ENCODE data around the gene SMARCA2. TPM values are rescaled to one million over a fixed set of nuclear protein-coding genes. Genes with fewer than 3 reads are reported as not detected.

Gene SMARCA2
- total RNA-seq, 1 donor from 2014 or later = 88.7 TPM

- Histone ChIP-seq H3K9ac (ENCODE audit: low read depth in 1 of 3, low read length in 3 of 3) (no peak overlapping the region), H3K4me1 (ENCODE audit: control insufficient read depth in 3 of 3, insufficient read depth in 3 of 3, low read length in 3 of 3) (peaks cover 47 to 72% (median 56%) of the 10 kb centered on the region in 3 donors), H3K4me3 (ENCODE audit: low read length in 3 of 3) (no peak overlapping the region), H3K9me3 (ENCODE audit: control insufficient read depth in 3 of 3, low read length in 3 of 3) (no peaks in the 10 kb centered on the region), H3K27ac (ENCODE audit: low read depth, low read length) (no peak overlapping the region), H3K27me3 (ENCODE audit: control insufficient read depth in 3 of 3, insufficient read depth in 3 of 3, low read length in 3 of 3) (no peaks in the 10 kb centered on the region), H3K36me3 (ENCODE audit: control insufficient read depth in 3 of 3, insufficient read depth in 3 of 3, low read length in 3 of 3) (no peaks in the 10 kb centered on the region)
Measured at GRCh38 chr9:2022560-2022959, 7.4 kb downstream of the SMARCA2 start.

GRCh38 chr9:2023042-2023441 lies 7.9 kb downstream of the SMARCA2 start:
- no peaks in the 10 kb centered on the region for H3K36me3 ChIP-seq (ENCODE audit: control insufficient read depth in 3 of 3, insufficient read depth in 3 of 3, low read length in 3 of 3)
- no peaks in the 10 kb centered on the region for H3K27me3 ChIP-seq (ENCODE audit: control insufficient read depth in 3 of 3, insufficient read depth in 3 of 3, low read length in 3 of 3)
- no peak overlapping the region for H3K27ac ChIP-seq (ENCODE audit: low read depth, low read length)
- H3K9ac ChIP-seq (ENCODE audit: low read depth in 1 of 3, low read length in 3 of 3) = no peak overlapping the region
- no peak overlapping the region for H3K4me3 ChIP-seq (ENCODE audit: low read length in 3 of 3)
- H3K9me3 ChIP-seq (ENCODE audit: control insufficient read depth in 3 of 3, low read length in 3 of 3) = no peaks in the 10 kb centered on the region
- peaks cover 52 to 73% (median 61%) of the 10 kb centered on the region in 3 donors for H3K4me1 ChIP-seq (ENCODE audit: control insufficient read depth in 3 of 3, insufficient read depth in 3 of 3, low read length in 3 of 3)

- no peak overlapping the region for H3K9ac ChIP-seq (ENCODE audit: low read depth in 1 of 3, low read length in 3 of 3)
- H3K9me3 ChIP-seq (ENCODE audit: control insufficient read depth in 3 of 3, low read length in 3 of 3) = no peaks in the 10 kb centered on the region
- no peaks in the 10 kb centered on the region for H3K27me3 ChIP-seq (ENCODE audit: control insufficient read depth in 3 of 3, insufficient read depth in 3 of 3, low read length in 3 of 3)
- no peak overlapping the region for H3K27ac ChIP-seq (ENCODE audit: low read depth, low read length)
- H3K4me1 ChIP-seq (ENCODE audit: control insufficient read depth in 3 of 3, insufficient read depth in 3 of 3, low read length in 3 of 3) = peaks cover 52 to 72% (median 61%) of the 10 kb centered on the region in 3 donors
- no peaks in the 10 kb centered on the region for H3K36me3 ChIP-seq (ENCODE audit: control insufficient read depth in 3 of 3, insufficient read depth in 3 of 3, low read length in 3 of 3)
- H3K4me3 ChIP-seq (ENCODE audit: low read length in 3 of 3) = no peak overlapping the region
Measured at GRCh38 chr9:2023532-2023931, 8.4 kb downstream of the SMARCA2 start.

GRCh38 chr9:2024888-2025782 lies 10.0 kb downstream of the SMARCA2 start:
- no peak overlapping the region for H3K27ac ChIP-seq (ENCODE audit: low read depth, low read length)
- peaks cover 46 to 64% (median 57%) of the 10 kb centered on the region in 3 donors for H3K4me1 ChIP-seq (ENCODE audit: control insufficient read depth in 3 of 3, insufficient read depth in 3 of 3, low read length in 3 of 3)
- H3K9me3 ChIP-seq (ENCODE audit: control insufficient read depth in 3 of 3, low read length in 3 of 3) = no peaks in the 10 kb centered on the region
- no peak overlapping the region for H3K4me3 ChIP-seq (ENCODE audit: low read length in 3 of 3)
- H3K27me3 ChIP-seq (ENCODE audit: control insufficient read depth in 3 of 3, insufficient read depth in 3 of 3, low read length in 3 of 3) = no peaks in the 10 kb centered on the region
- H3K36me3 ChIP-seq (ENCODE audit: control insufficient read depth in 3 of 3, insufficient read depth in 3 of 3, low read length in 3 of 3) = no peaks in the 10 kb centered on the region
- H3K9ac ChIP-seq (ENCODE audit: low read depth in 1 of 3, low read length in 3 of 3) = no peak overlapping the region

GRCh38 chr9:2026220-2026997 lies 11.3 kb downstream of the SMARCA2 start:
- no peak overlapping the region for H3K9ac ChIP-seq (ENCODE audit: low read depth in 1 of 3, low read length in 3 of 3)
- H3K27ac ChIP-seq (ENCODE audit: low read depth, low read length) = no peak overlapping the region
- H3K4me1 ChIP-seq (ENCODE audit: control insufficient read depth in 3 of 3, insufficient read depth in 3 of 3, low read length in 3 of 3) = peaks cover 46 to 58% (median 57%) of the 10 kb centered on the region in 3 donors
- H3K36me3 ChIP-seq (ENCODE audit: control insufficient read depth in 3 of 3, insufficient read depth in 3 of 3, low read length in 3 of 3) = no peaks in the 10 kb centered on the region
- no peaks in the 10 kb centered on the region for H3K9me3 ChIP-seq (ENCODE audit: control insufficient read depth in 3 of 3, low read length in 3 of 3)
- H3K27me3 ChIP-seq (ENCODE audit: control insufficient read depth in 3 of 3, insufficient read depth in 3 of 3, low read length in 3 of 3) = no peaks in the 10 kb centered on the region
- H3K4me3 ChIP-seq (ENCODE audit: low read length in 3 of 3) = no peak overlapping the region

GRCh38 chr9:2027543-2028160 lies 12.5 kb downstream of the SMARCA2 start:
- H3K27ac ChIP-seq (ENCODE audit: low read depth, low read length) = no peak overlapping the region
- H3K4me1 ChIP-seq (ENCODE audit: control insufficient read depth in 3 of 3, insufficient read depth in 3 of 3, low read length in 3 of 3) = peaks cover 40 to 53% (median 52%) of the 10 kb centered on the region in 3 donors
- no peak overlapping the region for H3K9ac ChIP-seq (ENCODE audit: low read depth in 1 of 3, low read length in 3 of 3)
- peaks cover 0 to 2% (median under 1%) of the 10 kb centered on the region in 3 donors for H3K36me3 ChIP-seq (ENCODE audit: control insufficient read depth in 3 of 3, insufficient read depth in 3 of 3, low read length in 3 of 3)
- H3K27me3 ChIP-seq (ENCODE audit: control insufficient read depth in 3 of 3, insufficient read depth in 3 of 3, low read length in 3 of 3) = no peaks in the 10 kb centered on the region
- no peak overlapping the region for H3K4me3 ChIP-seq (ENCODE audit: low read length in 3 of 3)
- H3K9me3 ChIP-seq (ENCODE audit: control insufficient read depth in 3 of 3, low read length in 3 of 3) = no peaks in the 10 kb centered on the region

GRCh38 chr9:2028888-2029287 lies 13.7 kb downstream of the SMARCA2 start:
- Histone ChIP-seq H3K4me1 (ENCODE audit: control insufficient read depth in 3 of 3, insufficient read depth in 3 of 3, low read length in 3 of 3) (peaks cover 30 to 40% (median 40%) of the 10 kb centered on the region in 3 donors), H3K27ac (ENCODE audit: low read depth, low read length) (no peak overlapping the region), H3K9me3 (ENCODE audit: control insufficient read depth in 3 of 3, low read length in 3 of 3) (no peaks in the 10 kb centered on the region), H3K9ac (ENCODE audit: low read depth in 1 of 3, low read length in 3 of 3) (no peak overlapping the region), H3K4me3 (ENCODE audit: low read length in 3 of 3) (no peak overlapping the region), H3K27me3 (ENCODE audit: control insufficient read depth in 3 of 3, insufficient read depth in 3 of 3, low read length in 3 of 3) (no peaks in the 10 kb centered on the region), H3K36me3 (ENCODE audit: control insufficient read depth in 3 of 3, insufficient read depth in 3 of 3, low read length in 3 of 3) (peaks cover 11 to 15% (median 11%) of the 10 kb centered on the region in 3 donors)

- Histone ChIP-seq H3K27me3 (ENCODE audit: control insufficient read depth in 3 of 3, insufficient read depth in 3 of 3, low read length in 3 of 3) (no peaks in the 10 kb centered on the region), H3K9me3 (ENCODE audit: control insufficient read depth in 3 of 3, low read length in 3 of 3) (no peaks in the 10 kb centered on the region), H3K27ac (ENCODE audit: low read depth, low read length) (no peak overlapping the region), H3K36me3 (ENCODE audit: control insufficient read depth in 3 of 3, insufficient read depth in 3 of 3, low read length in 3 of 3) (peaks cover 11 to 21% (median 14%) of the 10 kb centered on the region in 3 donors), H3K9ac (ENCODE audit: low read depth in 1 of 3, low read length in 3 of 3) (no peak overlapping the region), H3K4me1 (ENCODE audit: control insufficient read depth in 3 of 3, insufficient read depth in 3 of 3, low read length in 3 of 3) (peaks cover 27 to 32% (median 32%) of the 10 kb centered on the region in 3 donors), H3K4me3 (ENCODE audit: low read length in 3 of 3) (no peak overlapping the region)
Measured at GRCh38 chr9:2029666-2030170, 14.6 kb downstream of the SMARCA2 start.

- no peak overlapping the region for H3K27ac ChIP-seq (ENCODE audit: low read depth, low read length)
- H3K9ac ChIP-seq (ENCODE audit: low read depth in 1 of 3, low read length in 3 of 3) = no peak overlapping the region
- peaks cover 11 to 21% (median 14%) of the 10 kb centered on the region in 3 donors for H3K36me3 ChIP-seq (ENCODE audit: control insufficient read depth in 3 of 3, insufficient read depth in 3 of 3, low read length in 3 of 3)
- no peak overlapping the region for H3K4me3 ChIP-seq (ENCODE audit: low read length in 3 of 3)
- H3K27me3 ChIP-seq (ENCODE audit: control insufficient read depth in 3 of 3, insufficient read depth in 3 of 3, low read length in 3 of 3) = no peaks in the 10 kb centered on the region
- peaks cover 12 to 19% (median 16%) of the 10 kb centered on the region in 3 donors for H3K4me1 ChIP-seq (ENCODE audit: control insufficient read depth in 3 of 3, insufficient read depth in 3 of 3, low read length in 3 of 3)
- no peaks in the 10 kb centered on the region for H3K9me3 ChIP-seq (ENCODE audit: control insufficient read depth in 3 of 3, low read length in 3 of 3)
Measured at GRCh38 chr9:2032234-2032633, 17.1 kb downstream of the SMARCA2 start.
